ENCODE data around the gene DQX1.
"Not testable (repeated sequence)": the region's sequence is repeated elsewhere in the genome, so short reads cannot be mapped to it uniquely, and the experiment has no call there.

DQX1 gene

DNA sequence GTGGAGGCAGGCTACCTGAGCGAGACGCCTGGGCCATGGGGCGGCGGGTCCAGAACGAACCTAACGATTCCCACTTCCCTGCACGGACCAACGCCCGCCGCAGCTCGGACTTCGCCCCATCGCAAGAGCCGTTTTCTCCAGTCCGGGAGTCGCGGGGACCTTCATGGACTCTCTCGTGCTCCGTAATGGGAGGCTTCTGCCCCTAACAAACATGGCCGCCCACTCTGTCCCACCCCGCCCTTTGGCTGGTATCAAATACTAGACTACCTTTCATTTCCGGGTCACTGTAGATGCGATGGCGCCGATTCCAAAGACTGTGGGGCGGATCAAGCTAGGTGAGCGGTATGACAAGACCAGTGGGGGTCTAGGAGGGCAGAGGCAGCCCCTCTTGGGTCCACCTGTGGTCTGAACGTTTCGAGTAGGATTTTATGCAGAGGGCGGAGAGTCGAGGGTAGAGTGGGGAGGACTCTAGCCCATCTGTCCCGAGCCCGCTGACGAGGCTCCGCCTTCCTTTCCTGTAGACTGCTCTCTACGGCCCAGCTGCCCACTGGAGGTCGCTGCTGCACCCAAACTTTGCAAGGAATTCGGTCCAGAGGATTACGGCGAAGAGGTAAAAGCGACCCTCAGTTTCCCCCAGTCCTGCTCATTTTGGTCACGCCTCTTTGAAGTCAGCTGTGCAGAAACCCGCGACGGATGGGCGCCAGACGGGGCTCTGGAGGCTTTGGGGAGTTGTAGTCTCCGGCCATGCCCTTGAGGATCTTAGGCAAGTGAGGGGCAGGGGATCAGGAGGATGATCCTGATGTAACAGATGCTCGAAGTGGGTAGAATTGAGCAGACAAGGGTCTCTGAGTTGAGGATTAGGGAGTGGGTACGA lies 43.0 kb downstream of the DQX1 start, which contains the start of the genes CCDC142 and TTC31:
Gene CCDC142, minus strand, starts transcription at position 198 of the 874 bp plus-strand sequence. Its CDS starts 161 bp downstream, at position 37.
Gene TTC31, plus strand, starts transcription at position 281 of the 874 bp plus-strand sequence. Its CDS starts 15 bp downstream, at position 296.
- H3K4me3 ChIP-seq (ENCODE audit: low read length) = peak within 1 kb of the TSS; percentile 83
- 0 out of 2 replicates have a peak, but pooled peaks cover 3% of the 10 kb centered on the region for H3K4me1 ChIP-seq (ENCODE audit: insufficient read depth, low read length)
- H3K9ac ChIP-seq (ENCODE audit: low read depth, low read length) = peak within 1 kb of the TSS; percentile 84
- H3K27me3 ChIP-seq (ENCODE audit: insufficient read depth, low read length) = no peaks in the 10 kb centered on the region
- peak within 1 kb of the TSS; percentile 73 for H3K27ac ChIP-seq (ENCODE audit: low read depth, low read length)
- peaks cover 33% of the 10 kb centered on the region for H3K36me3 ChIP-seq (ENCODE audit: insufficient read depth, low read length)
- no peaks in the 10 kb centered on the region for H3K9me3 ChIP-seq (ENCODE audit: insufficient read depth, low read depth, low read length)
- 3% methylated on average over 50 of the region's 50 CpGs for WGBS

GRCh38 chr2:74481961-74482800 lies 43.9 kb downstream of the DQX1 start:
- Histone ChIP-seq H3K4me3 (ENCODE audit: low read length) (peak overlapping the region; percentile 83), H3K27ac (ENCODE audit: low read depth, low read length) (peak overlapping the region; percentile 47; the same call in 1 of the 2 replicates), H3K4me1 (ENCODE audit: insufficient read depth, low read length) (0 out of 2 replicates have a peak, but pooled peaks cover 3% of the 10 kb centered on the region), H3K9me3 (ENCODE audit: insufficient read depth, low read depth, low read length) (no peaks in the 10 kb centered on the region), H3K36me3 (ENCODE audit: insufficient read depth, low read length) (peaks cover 35% of the 10 kb centered on the region), H3K9ac (ENCODE audit: low read depth, low read length) (peak overlapping the region; percentile 84), H3K27me3 (ENCODE audit: insufficient read depth, low read length) (no peaks in the 10 kb centered on the region)
- 1% methylated on average over 80 of the region's 80 CpGs for WGBS

- Histone ChIP-seq H3K9ac (ENCODE audit: low read depth, low read length) (0 out of 2 replicates have a peak overlapping the region, but pooled peaks have one; percentile 84), H3K36me3 (ENCODE audit: insufficient read depth, low read length) (peaks cover 34% of the 10 kb centered on the region), H3K27me3 (ENCODE audit: insufficient read depth, low read length) (no peaks in the 10 kb centered on the region), H3K27ac (ENCODE audit: low read depth, low read length) (no peak overlapping the region), H3K9me3 (ENCODE audit: insufficient read depth, low read depth, low read length) (no peaks in the 10 kb centered on the region), H3K4me1 (ENCODE audit: insufficient read depth, low read length) (0 out of 2 replicates have a peak, but pooled peaks cover 3% of the 10 kb centered on the region), H3K4me3 (ENCODE audit: low read length) (peak overlapping the region; percentile 83)
- WGBS = 91% methylated on average over 3 of the region's 3 CpGs
These were observed 44.6 kb downstream of the DQX1 start for GRCh38 chr2:74481431-74481830.

DNA sequence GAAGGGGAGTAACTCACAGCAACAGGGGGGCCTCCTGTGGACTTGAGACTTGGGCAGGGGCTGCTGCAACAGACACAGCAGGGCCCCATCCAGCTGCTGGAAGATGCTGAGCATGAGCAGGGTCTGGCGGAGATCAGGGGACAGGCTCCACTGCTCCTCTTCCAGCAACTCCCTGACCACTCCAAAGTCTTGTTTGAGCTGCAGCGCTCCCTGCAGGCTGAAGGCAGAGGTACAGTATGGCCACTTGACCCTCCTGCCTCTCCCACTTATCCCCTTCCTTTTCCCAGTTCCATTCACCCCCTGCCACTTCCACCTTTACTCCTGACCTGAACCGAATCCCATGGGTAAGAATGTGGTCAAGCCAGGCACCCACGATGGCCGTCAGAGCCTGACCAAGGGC lies 51.1 kb downstream of the DQX1 start:
- Histone ChIP-seq H3K27ac (ENCODE audit: low read depth, low read length) (no peak overlapping the region), H3K9me3 (ENCODE audit: insufficient read depth, low read depth, low read length) (no peaks in the 10 kb centered on the region), H3K9ac (ENCODE audit: low read depth, low read length) (no peak overlapping the region), H3K27me3 (ENCODE audit: insufficient read depth, low read length) (no peaks in the 10 kb centered on the region), H3K4me1 (ENCODE audit: insufficient read depth, low read length) (peaks cover 5% of the 10 kb centered on the region; the same call in 1 of the 2 replicates), H3K36me3 (ENCODE audit: insufficient read depth, low read length) (peaks cover 31% of the 10 kb centered on the region), H3K4me3 (ENCODE audit: low read length) (no peak overlapping the region)
- WGBS = 84% methylated on average over 5 of the region's 5 CpGs

DNA sequence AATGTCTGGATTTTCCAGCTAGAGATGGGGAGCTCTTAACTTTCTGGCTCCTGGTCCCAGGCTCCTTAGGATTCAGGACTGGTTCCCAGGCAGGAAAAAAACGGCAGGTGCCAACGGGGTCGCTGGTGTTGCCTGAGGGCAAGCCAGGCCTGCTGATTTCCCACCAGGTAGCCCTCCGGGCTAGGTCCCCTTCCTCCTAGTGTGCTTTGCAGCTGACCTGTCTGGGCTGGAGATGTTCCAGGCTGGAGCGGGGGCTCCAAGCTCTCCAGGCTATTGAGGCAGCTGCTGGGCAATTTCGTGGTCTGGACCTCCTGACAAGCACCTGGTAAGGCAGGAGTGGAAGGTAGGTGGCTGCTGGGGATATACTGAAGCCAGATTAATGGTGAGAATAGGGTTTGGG lies 51.5 kb downstream of the DQX1 start:
- no peak overlapping the region for H3K9ac ChIP-seq (ENCODE audit: low read depth, low read length)
- H3K36me3 ChIP-seq (ENCODE audit: insufficient read depth, low read length) = peaks cover 27% of the 10 kb centered on the region
- H3K9me3 ChIP-seq (ENCODE audit: insufficient read depth, low read depth, low read length) = no peaks in the 10 kb centered on the region
- H3K27ac ChIP-seq (ENCODE audit: low read depth, low read length) = no peak overlapping the region
- no peak overlapping the region for H3K4me3 ChIP-seq (ENCODE audit: low read length)
- 92% methylated on average over 6 of the region's 6 CpGs for WGBS
- peaks cover 5% of the 10 kb centered on the region; the same call in 1 of the 2 replicates for H3K4me1 ChIP-seq (ENCODE audit: insufficient read depth, low read length)
- H3K27me3 ChIP-seq (ENCODE audit: insufficient read depth, low read length) = no peaks in the 10 kb centered on the region

DNA sequence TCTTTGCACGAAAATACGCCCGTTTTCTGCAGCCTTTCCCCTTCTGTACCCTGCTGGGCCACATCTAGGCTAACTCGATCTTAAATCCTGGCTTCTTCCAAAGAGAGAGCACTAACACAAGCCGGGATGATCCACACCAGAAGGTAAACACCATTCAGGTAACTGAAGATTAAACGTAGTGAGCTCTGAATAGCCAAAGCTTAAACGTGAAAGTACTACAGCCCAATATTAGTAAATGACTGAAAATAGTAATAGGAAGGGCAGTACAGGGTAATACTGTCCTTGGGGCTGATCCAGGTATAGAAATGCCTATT lies 53.1 kb downstream of the DQX1 start:
- Histone ChIP-seq H3K27me3 (ENCODE audit: insufficient read depth, low read length) (no peaks in the 10 kb centered on the region), H3K9me3 (ENCODE audit: insufficient read depth, low read depth, low read length) (no peaks in the 10 kb centered on the region), H3K4me3 (ENCODE audit: low read length) (peak overlapping the region; percentile 80), H3K9ac (ENCODE audit: low read depth, low read length) (peak overlapping the region; percentile 79), H3K4me1 (ENCODE audit: insufficient read depth, low read length) (peaks cover 5% of the 10 kb centered on the region; the same call in 1 of the 2 replicates), H3K36me3 (ENCODE audit: insufficient read depth, low read length) (peaks cover 22% of the 10 kb centered on the region), H3K27ac (ENCODE audit: low read depth, low read length) (peak overlapping the region; percentile 91)
- 30% methylated on average over 7 of the region's 7 CpGs for WGBS

DNA sequence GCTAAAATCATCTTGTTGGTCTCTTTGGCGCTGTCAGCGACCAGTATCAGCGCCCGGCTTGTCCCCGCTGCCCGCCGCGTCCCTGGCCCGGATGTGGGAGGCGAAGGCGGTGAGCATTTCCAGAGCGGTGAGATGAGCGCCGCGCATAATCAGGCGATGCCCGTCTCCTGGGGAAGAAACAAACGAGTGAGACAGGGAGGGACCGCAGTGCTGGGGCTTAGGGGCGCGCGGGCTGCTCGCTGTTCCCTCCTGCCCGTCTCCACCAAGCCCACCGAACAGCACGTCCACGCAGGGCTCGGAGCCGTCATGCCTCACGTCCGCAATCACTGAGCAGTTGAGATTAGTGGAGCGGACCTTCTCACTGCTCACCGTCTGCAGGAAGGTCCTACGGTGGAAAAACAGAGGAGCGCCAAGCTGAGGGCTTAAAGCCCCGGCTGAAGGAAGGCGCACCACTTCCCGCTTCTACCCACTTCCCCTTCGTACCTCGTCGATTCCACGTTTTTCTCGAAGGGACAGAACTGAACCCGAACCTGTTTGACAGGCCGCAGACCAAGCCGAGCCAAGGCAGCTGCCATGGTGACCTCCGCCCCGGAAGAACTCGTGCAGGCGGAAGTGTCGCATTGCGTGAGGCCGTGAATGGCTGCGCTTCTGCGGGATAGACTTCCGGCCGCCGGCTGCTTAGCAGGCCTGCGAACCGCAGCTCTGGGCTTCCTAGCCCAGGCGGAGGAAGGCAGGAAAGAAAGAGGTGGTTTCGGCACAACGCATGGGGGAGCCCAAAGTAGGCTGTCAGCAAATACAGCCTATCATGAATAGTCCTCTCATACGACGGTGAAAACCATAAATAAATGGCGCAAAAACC lies 53.7 kb downstream of the DQX1 start, which contains the start of gene MRPL53:
Gene MRPL53, minus strand, starts transcription at position 595 of the 859 bp plus-strand sequence. Its CDS starts 20 bp downstream, at position 575.
- Histone ChIP-seq H3K36me3 (ENCODE audit: insufficient read depth, low read length) (peaks cover 18% of the 10 kb centered on the region), H3K9me3 (ENCODE audit: insufficient read depth, low read depth, low read length) (no peaks in the 10 kb centered on the region), H3K4me1 (ENCODE audit: insufficient read depth, low read length) (peaks cover 5% of the 10 kb centered on the region; the same call in 1 of the 2 replicates), H3K9ac (ENCODE audit: low read depth, low read length) (peak within 1 kb of the TSS; percentile 79), H3K27ac (ENCODE audit: low read depth, low read length) (peak within 1 kb of the TSS; percentile 91), H3K27me3 (ENCODE audit: insufficient read depth, low read length) (no peaks in the 10 kb centered on the region), H3K4me3 (ENCODE audit: low read length) (peak within 1 kb of the TSS; percentile 80)
- WGBS = under 1% methylated on average over 66 of the region's 66 CpGs

DNA sequence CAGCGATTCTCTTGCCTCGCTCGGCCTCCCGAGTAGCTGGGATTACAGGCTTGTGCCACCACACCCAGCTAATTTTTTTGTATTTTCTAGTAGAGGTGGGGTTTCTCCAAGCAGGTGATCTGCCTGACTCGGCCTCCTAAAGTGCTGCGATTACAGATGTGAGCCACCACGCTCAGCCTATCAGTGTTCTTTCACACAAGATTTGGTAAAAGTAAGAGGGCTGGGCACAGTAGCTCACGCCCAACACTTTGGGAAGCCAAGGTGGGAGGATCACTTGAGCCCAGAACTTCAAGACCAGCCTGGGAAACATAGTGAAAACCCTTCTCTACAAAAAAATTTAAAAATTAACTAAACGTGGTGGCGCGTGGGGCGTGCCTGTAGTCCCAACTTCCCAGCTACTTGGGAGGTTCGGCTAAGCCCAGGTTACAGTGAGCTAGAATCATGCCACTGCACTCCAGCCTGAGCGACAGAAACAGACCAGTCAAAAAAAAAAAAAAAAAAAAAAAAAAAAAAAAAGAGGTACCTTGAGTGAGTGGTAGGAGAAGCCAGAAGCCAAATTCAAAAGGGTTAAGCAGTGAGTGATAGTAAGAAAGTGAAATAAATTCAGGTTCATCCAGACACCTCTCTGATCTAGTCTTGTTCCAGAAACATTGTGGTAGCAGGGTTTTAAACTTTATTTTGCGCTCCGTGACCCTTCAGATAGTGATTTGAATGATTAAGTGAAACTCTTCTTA lies 54.5 kb downstream of the DQX1 start:
- 74% methylated on average over 15 of the region's 16 CpGs for WGBS
- Histone ChIP-seq H3K36me3 (ENCODE audit: insufficient read depth, low read length) (peaks cover 17% of the 10 kb centered on the region), H3K9ac (ENCODE audit: low read depth, low read length) (peak overlapping the region; percentile 79), H3K27me3 (ENCODE audit: insufficient read depth, low read length) (no peaks in the 10 kb centered on the region), H3K27ac (ENCODE audit: low read depth, low read length) (peak overlapping the region; percentile 91), H3K9me3 (ENCODE audit: insufficient read depth, low read depth, low read length) (no peaks in the 10 kb centered on the region), H3K4me1 (ENCODE audit: insufficient read depth, low read length) (peaks cover 5% of the 10 kb centered on the region; the same call in 1 of the 2 replicates), H3K4me3 (ENCODE audit: low read length) (peak overlapping the region; percentile 80)

DNA sequence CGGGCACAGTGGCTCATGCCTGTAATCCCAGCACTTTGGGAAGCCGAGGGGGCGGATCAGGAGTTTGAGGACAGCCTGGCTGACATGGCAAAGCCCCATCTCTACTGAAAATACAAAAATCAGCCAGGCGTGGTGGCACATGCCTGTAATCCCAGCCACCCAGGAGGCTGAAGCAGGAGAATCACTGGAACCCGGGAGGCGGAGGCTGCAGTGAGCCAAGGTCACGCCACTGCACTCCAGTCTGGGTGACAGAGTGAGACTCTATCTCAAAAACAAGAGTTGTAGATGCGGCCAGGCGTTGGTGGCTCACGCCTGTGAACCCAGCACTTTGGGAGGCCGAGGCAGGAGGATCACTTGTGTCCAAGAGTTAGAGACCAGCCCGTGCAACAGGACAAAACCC lies 55.3 kb downstream of the DQX1 start:
- not testable (repeated sequence) for H3K9ac ChIP-seq (ENCODE audit: low read depth, low read length); H3K27me3 ChIP-seq (ENCODE audit: insufficient read depth, low read length); H3K27ac ChIP-seq (ENCODE audit: low read depth, low read length); H3K4me3 ChIP-seq (ENCODE audit: low read length); H3K9me3 ChIP-seq (ENCODE audit: insufficient read depth, low read depth, low read length); H3K4me1 ChIP-seq (ENCODE audit: insufficient read depth, low read length)
- WGBS = 94% methylated on average over 11 of the region's 12 CpGs
- H3K36me3 ChIP-seq (ENCODE audit: insufficient read depth, low read length) = peaks cover 15% of the 10 kb centered on the region

All from HUES64 (cell line).